IPS-20b (cell line): ENCODE measurements around the gene GSTO2.
A peak's percentile ranks its signal among the peaks of the same experiment; 100 is the strongest.

Experiments used
- H3K27ac ChIP-seq: one replicate; pipeline ENCODE4 v1.5.1; 2013; ENCODE audit warnings: low read length
- H3K27me3 ChIP-seq: 2 replicates; pipeline ENCODE4 v1.6.1; 2013; ENCODE audit warnings: mild to moderate bottlenecking, low read length, inconsistent platforms; ENCODE audit not compliant: insufficient read depth
- H3K36me3 ChIP-seq: 2 replicates; pipeline ENCODE4 v1.6.1; 2013; ENCODE audit warnings: low read depth, mild to moderate bottlenecking, inconsistent platforms, low read length, moderate library complexity; ENCODE audit not compliant: insufficient read depth
- H3K4me1 ChIP-seq: 2 replicates; pipeline ENCODE4 v1.6.1; 2013; ENCODE audit warnings: mild to moderate bottlenecking, control low read depth, inconsistent platforms, low read length, moderate library complexity; ENCODE audit not compliant: insufficient read depth
- H3K4me3 ChIP-seq: 2 replicates; pipeline ENCODE4 v1.5.1; 2013; ENCODE audit warnings: mild to moderate bottlenecking, low read length, inconsistent platforms
- H3K9ac ChIP-seq: 2 replicates; pipeline ENCODE4 v1.6.1; 2013; ENCODE audit warnings: low read depth, mild to moderate bottlenecking, inconsistent platforms, low read length, moderate library complexity
- H3K9me3 ChIP-seq: 2 replicates; pipeline ENCODE4 v1.6.1; 2013; ENCODE audit warnings: mild to moderate bottlenecking, low read depth, low read length, inconsistent platforms; ENCODE audit not compliant: insufficient read depth

The GSTO2 gene

GRCh38 chr10:104254493-104255310 lies 14.3 kb upstream of the GSTO2 start, which contains the start of gene GSTO1:
TSS of gene GSTO1 (plus strand) at chr10:104254892. CDS start at chr10:104254929, 37 bp downstream.
- Histone ChIP-seq H3K27ac (no peak within 1 kb of the TSS), H3K9ac (peak within 1 kb of the TSS; percentile 75), H3K9me3 (no peaks in the 10 kb centered on the region), H3K27me3 (peaks cover 49% of the 10 kb centered on the region), H3K36me3 (peaks cover 18% of the 10 kb centered on the region), H3K4me1 (peaks cover 36% of the 10 kb centered on the region), H3K4me3 (peak within 1 kb of the TSS; percentile 73)

- H3K4me3 ChIP-seq: peak overlapping the region; percentile 73
- H3K27me3 ChIP-seq: peaks cover 49% of the 10 kb centered on the region
- no peak overlapping the region for H3K27ac ChIP-seq
- peaks cover 35% of the 10 kb centered on the region for H3K4me1 ChIP-seq
- peak overlapping the region; percentile 75 for H3K9ac ChIP-seq
- H3K9me3 ChIP-seq: no peaks in the 10 kb centered on the region
- peaks cover 26% of the 10 kb centered on the region for H3K36me3 ChIP-seq
Measured at GRCh38 chr10:104255311-104255981, 13.5 kb upstream of the GSTO2 start.

DNA sequence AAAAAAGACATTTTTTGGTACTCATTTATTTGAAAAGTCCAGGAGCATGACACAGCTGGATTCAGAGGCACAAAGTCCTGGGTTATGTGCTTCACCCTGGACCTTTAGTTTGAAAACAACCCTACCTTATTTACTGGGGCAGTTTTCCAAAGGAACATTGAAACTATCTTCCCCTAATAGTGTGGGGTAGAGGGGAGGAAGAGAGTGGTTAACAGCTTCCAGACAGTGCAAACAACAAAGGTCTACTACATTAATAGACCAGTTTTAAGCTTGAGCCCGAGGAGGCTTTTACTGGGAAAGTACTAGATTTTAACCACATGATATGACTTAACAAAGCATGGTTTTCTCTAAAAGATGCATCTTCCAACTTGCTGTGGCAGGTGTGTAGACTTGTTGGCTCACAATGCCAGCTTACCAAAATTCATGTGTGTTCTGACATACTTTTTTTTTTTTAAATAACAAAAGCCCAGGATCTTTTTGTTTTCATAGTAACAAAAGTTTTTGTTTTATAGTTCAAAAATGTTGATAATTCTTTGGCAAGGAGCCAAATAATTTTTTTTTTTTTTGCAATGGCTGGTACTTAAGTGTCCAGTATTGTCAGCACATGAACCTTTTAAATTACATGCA lies 12.5 kb upstream of the GSTO2 start:
- no peak overlapping the region for H3K9ac ChIP-seq
- no peaks in the 10 kb centered on the region for H3K9me3 ChIP-seq
- H3K27ac ChIP-seq: no peak overlapping the region
- peak overlapping the region; percentile 73 for H3K4me3 ChIP-seq
- H3K36me3 ChIP-seq: peaks cover 36% of the 10 kb centered on the region
- peaks cover 28% of the 10 kb centered on the region for H3K4me1 ChIP-seq
- H3K27me3 ChIP-seq: peaks cover 49% of the 10 kb centered on the region

- peaks cover 41% of the 10 kb centered on the region for H3K27me3 ChIP-seq
- H3K27ac ChIP-seq: no peak overlapping the region
- no peak overlapping the region for H3K9ac ChIP-seq
- no peak overlapping the region for H3K4me3 ChIP-seq
- peaks cover 26% of the 10 kb centered on the region for H3K4me1 ChIP-seq
- H3K9me3 ChIP-seq: no peaks in the 10 kb centered on the region
- peaks cover 43% of the 10 kb centered on the region for H3K36me3 ChIP-seq
Measured at GRCh38 chr10:104257235-104257634, 11.7 kb upstream of the GSTO2 start.

DNA sequence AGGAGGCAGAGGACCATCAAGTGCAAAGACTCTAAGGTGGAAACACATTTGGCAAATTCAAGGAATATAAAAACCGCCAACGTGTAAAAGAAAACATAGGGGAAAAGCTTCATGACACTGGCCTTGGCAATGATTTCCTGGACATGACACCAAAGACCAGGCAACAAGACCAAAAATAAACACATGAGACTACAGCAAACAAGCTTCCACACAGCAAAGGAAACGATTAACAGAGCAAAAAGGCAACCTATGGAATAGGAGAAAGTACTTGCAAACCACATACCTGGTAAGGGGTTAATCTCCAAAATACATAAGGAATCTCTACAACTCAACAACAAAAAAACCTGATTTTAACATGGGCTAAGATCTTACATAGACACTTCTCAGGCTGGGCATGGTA lies 10.8 kb upstream of the GSTO2 start:
- Histone ChIP-seq H3K4me1 (peaks cover 16% of the 10 kb centered on the region), H3K9me3 (no peaks in the 10 kb centered on the region), H3K9ac (no peak overlapping the region), H3K4me3 (no peak overlapping the region), H3K27me3 (peaks cover 34% of the 10 kb centered on the region), H3K27ac (no peak overlapping the region), H3K36me3 (peaks cover 50% of the 10 kb centered on the region)

GRCh38 chr10:104259456-104259855 lies 9.5 kb upstream of the GSTO2 start:
- H3K27me3 ChIP-seq: peaks cover 22% of the 10 kb centered on the region; the same call in 1 of the 2 replicates
- H3K4me1 ChIP-seq: peaks cover 6% of the 10 kb centered on the region
- H3K9ac ChIP-seq: no peak overlapping the region
- H3K36me3 ChIP-seq: peaks cover 61% of the 10 kb centered on the region
- H3K4me3 ChIP-seq: no peak overlapping the region
- no peak overlapping the region for H3K27ac ChIP-seq
- no peaks in the 10 kb centered on the region for H3K9me3 ChIP-seq

DNA sequence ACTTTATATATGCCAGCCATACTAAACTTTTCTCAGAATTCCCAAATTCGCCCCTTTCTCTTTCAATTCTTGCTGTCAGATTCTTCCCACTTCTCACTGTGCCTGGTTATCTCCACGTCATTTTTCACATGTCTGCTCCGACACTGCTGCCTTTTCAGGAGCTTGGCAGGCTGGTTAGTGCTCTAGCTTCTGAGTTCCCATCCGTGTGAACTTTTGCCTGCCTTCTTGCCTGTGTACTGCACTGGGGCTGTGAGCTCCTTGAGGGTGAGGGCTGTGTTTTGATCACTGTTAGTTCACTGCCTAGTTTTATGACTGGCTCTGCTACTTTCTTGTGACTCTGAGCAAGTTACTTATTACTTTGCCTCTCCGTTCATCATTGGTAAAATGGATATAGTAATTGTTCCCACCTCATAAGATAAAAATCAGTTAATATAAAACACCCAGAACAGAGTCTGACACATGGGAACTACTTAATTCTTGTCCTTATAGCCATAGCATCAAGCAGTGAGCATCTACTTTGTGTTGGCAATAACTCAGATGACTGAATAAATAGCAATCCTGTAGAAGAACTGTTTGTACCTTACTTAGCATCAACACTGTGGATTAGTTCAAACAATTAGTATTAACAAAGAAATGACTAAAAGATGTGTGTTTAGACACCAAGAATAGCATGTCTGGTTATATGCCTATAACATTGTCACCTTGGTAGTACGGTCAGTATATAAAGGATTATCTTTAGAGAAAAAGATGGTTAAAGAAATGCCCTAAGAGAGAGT lies 8.8 kb upstream of the GSTO2 start:
- Histone ChIP-seq H3K27ac (no peak overlapping the region), H3K4me3 (no peak overlapping the region), H3K27me3 (peaks cover 15% of the 10 kb centered on the region; the same call in 1 of the 2 replicates), H3K9ac (no peak overlapping the region), H3K4me1 (peaks cover 5% of the 10 kb centered on the region), H3K9me3 (no peaks in the 10 kb centered on the region), H3K36me3 (peaks cover 68% of the 10 kb centered on the region)

- H3K4me1 ChIP-seq: peaks cover 4% of the 10 kb centered on the region
- no peak overlapping the region for H3K9ac ChIP-seq
- H3K4me3 ChIP-seq: no peak overlapping the region
- no peaks in the 10 kb centered on the region for H3K9me3 ChIP-seq
- peaks cover 74% of the 10 kb centered on the region for H3K36me3 ChIP-seq
- no peak overlapping the region for H3K27ac ChIP-seq
- peaks cover 9% of the 10 kb centered on the region; the same call in 1 of the 2 replicates for H3K27me3 ChIP-seq
Measured at GRCh38 chr10:104260775-104261115, 8.2 kb upstream of the GSTO2 start.

- no peaks in the 10 kb centered on the region; the same call in 1 of the 2 replicates for H3K27me3 ChIP-seq
- no peaks in the 10 kb centered on the region for H3K9me3 ChIP-seq
- no peak overlapping the region for H3K27ac ChIP-seq
- no peak overlapping the region for H3K4me3 ChIP-seq
- no peak overlapping the region for H3K9ac ChIP-seq
- H3K36me3 ChIP-seq: peaks cover 83% of the 10 kb centered on the region
- no peaks in the 10 kb centered on the region; the same call in 1 of the 2 replicates for H3K4me1 ChIP-seq
Measured at GRCh38 chr10:104262055-104262454, 6.9 kb upstream of the GSTO2 start.

- H3K27me3 ChIP-seq: no peaks in the 10 kb centered on the region
- H3K27ac ChIP-seq: no peak overlapping the region
- no peaks in the 10 kb centered on the region; the same call in 1 of the 2 replicates for H3K4me1 ChIP-seq
- no peak overlapping the region for H3K4me3 ChIP-seq
- peaks cover 78% of the 10 kb centered on the region for H3K36me3 ChIP-seq
- H3K9me3 ChIP-seq: no peaks in the 10 kb centered on the region
- no peak overlapping the region for H3K9ac ChIP-seq
Measured at GRCh38 chr10:104264783-104265182, 4.2 kb upstream of the GSTO2 start.

GRCh38 chr10:104267721-104268404 lies 1.1 kb upstream of the GSTO2 start:
- Histone ChIP-seq H3K36me3 (peaks cover 50% of the 10 kb centered on the region), H3K4me1 (no peaks in the 10 kb centered on the region), H3K27me3 (no peaks in the 10 kb centered on the region), H3K9ac (peak overlapping the region; percentile 87; the same call in 1 of the 2 replicates), H3K27ac (no peak overlapping the region), H3K9me3 (no peaks in the 10 kb centered on the region), H3K4me3 (peak overlapping the region; percentile 86)
